ENCODE results near the gene LSS.
"Not testable (repeated sequence)": the region's sequence is repeated elsewhere in the genome, so short reads cannot be mapped to it uniquely, and the experiment has no call there.

The LSS gene

GRCh38 chr21:46206163-46207005 is 22.2 kb downstream of the LSS start:
- no peak for DNase-seq (ENCODE audit: extremely low read depth in 1 of 2, low read depth in 1 of 2)

GRCh38 chr21:46205766-46206162 is 22.8 kb downstream of the LSS start:
- DNase-seq (ENCODE audit: extremely low read depth in 1 of 2, low read depth in 1 of 2): no peak

DNA sequence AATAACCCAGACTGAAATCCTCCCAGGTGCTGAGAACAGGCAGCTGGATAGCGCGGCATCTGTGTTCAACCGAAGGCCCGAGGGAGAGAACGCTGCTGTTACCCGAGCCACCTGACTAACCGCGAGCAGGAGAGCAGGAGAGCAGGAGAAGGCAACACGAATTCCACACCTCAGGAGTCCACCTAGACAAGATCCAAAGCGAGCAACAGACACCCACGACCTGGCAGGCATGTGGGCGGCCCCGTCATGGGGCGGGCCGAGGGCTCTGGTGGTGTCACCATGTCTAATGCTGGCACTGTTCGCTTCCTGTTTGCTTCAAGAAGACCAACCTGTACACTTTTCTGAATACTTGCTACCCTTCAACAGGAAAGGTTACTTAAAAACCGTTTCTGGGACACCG is 23.4 kb downstream of the LSS start:
- no peak for DNase-seq (ENCODE audit: extremely low read depth in 1 of 2, low read depth in 1 of 2)

GRCh38 chr21:46203203-46203600 is 25.4 kb downstream of the LSS start:
- DNase-seq (ENCODE audit: extremely low read depth in 1 of 2, low read depth in 1 of 2): no peak

DNA sequence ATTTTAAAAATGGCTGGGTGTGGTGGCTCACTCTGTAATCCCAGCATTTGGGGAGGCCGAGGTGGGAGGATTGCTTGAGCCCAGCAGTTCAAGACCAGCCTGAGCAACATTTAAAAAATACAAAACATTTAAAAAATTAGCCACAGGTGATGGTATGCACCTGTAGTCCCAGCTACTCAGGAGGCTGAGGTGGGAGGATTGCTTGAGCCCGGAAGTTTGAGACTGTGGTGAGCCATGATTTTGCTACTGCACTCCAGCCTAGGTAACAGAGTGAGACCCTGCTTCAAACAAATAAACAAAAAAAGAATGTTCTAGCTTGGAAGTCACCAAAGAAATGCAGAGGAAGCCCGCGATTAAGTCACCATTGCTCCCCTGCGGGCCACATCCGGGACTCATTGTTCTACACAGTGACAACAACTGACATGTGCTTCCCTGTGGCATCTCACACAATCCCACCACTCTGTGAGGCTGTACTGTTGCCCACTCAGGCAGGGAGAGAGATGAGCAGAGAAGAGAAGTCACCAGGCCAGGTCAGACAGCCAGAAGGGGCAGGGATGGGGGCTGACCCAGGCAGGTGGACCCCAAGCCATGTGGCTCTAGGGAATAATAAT is 25.9 kb downstream of the LSS start:
- no peak for DNase-seq (ENCODE audit: extremely low read depth in 1 of 2, low read depth in 1 of 2)

GRCh38 chr21:46200877-46201803 is 27.4 kb downstream of the LSS start:
- DNase-seq (ENCODE audit: extremely low read depth in 1 of 2, low read depth in 1 of 2): not testable (repeated sequence)

- DNase-seq (ENCODE audit: extremely low read depth in 1 of 2, low read depth in 1 of 2): no peak
These were observed 28.9 kb downstream of the LSS start for GRCh38 chr21:46199436-46200373.

GRCh38 chr21:46196733-46197132 is 31.8 kb downstream of the LSS start:
- DNase-seq (ENCODE audit: extremely low read depth in 1 of 2, low read depth in 1 of 2): no peak

DNA sequence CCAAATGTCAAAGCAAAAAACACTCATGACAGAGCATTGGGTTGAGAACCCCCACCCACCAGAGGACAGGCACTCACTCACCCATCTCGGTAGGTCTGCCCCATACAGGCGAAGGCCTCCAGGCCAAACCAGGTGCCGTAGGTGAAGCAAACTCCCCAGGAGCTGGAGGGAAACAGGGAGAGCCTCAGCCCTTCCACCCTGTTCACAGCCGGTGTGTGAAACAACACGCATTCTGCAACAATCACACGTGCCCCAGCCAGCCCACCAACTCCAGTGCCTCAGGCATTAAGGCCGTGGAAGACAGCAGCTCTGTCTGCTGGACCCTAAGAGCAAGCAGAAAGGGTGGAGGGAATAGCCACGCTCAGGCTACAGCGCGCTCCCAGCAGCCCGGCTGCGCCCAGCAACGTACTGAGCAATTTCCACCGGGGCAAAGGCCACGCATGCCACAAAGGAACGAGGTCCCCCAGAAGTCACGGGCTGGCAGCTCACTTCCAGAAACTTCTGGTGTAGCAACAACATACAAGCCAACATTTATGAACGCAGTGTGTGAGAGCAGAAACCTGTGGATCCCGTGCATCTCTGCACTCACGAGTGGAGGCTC is 32.9 kb downstream of the LSS start:
- DNase-seq (ENCODE audit: extremely low read depth in 1 of 2, low read depth in 1 of 2): no peak

DNA sequence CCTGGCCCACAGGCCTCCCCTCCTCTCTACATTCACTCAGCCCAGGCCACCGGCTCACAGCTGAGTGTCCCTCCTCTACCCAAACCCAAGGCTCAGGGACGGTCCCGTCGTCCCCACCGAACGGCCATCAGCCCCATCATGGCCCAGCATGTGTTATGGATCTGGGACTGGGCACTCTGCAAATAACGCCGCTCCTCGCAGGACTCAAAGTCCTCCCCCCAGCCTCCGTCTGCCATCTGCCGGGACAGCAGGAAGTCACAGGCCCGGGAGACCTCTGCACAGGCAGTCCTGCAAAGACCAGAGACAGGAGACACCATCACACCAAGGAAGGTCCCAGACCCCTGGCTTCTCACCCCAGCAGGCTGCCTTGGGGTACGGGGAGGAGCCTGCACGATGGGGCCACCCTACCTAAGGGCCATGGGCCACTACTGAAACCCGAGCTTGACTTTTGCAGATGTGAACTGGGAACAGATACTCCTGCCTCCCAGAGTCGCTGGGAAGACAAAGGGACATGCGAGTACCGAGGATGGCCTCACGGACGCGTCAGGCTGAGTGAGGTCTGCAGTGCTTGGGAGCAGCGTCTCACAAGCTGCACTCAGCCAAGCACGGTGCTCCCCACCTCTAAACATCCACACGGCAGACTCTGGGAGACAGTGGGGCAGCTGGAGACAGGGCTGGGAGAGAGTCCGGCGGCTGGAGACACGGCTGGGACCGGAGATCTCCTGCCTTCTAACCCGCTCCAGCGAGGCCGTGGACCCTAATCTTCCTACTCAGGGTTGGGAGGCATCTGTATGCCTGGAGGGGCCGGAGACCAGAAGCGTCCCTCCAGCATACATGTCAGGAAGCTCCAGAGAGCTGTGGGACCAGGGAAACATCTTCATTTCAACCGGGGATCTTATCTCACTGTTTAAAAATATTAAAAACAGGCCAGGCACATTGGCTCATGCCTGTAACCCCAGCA is 33.9 kb downstream of the LSS start:
- DNase-seq (ENCODE audit: extremely low read depth in 1 of 2, low read depth in 1 of 2): no peak

GRCh38 chr21:46193829-46194373 is 34.7 kb downstream of the LSS start:
- DNase-seq (ENCODE audit: extremely low read depth in 1 of 2, low read depth in 1 of 2): no peak

GRCh38 chr21:46191686-46192575 is 36.6 kb downstream of the LSS start:
- DNase-seq (ENCODE audit: extremely low read depth in 1 of 2, low read depth in 1 of 2): no peak

DNA sequence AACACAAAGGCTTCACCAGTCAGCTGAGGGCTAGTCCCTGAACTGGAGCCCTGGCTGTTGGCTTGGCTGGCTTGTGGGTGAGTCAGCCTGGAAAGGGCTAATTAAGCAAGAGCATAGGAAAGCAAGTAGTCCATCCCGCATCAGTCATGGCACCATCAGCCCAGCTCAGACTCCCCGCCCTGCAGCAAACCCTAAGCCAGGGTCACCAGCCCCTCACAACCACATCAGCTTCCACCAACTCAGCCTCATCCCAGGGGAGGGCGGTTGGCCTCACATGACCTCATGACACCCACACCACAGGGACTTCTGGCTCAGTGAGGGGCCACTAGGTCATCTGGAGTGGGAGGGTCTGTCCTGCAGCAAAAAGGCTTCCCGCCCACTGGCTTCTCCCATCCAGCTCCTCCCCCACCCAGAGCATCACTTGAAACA is 37.3 kb downstream of the LSS start:
- DNase-seq (ENCODE audit: extremely low read depth in 1 of 2, low read depth in 1 of 2): no peak

DNA sequence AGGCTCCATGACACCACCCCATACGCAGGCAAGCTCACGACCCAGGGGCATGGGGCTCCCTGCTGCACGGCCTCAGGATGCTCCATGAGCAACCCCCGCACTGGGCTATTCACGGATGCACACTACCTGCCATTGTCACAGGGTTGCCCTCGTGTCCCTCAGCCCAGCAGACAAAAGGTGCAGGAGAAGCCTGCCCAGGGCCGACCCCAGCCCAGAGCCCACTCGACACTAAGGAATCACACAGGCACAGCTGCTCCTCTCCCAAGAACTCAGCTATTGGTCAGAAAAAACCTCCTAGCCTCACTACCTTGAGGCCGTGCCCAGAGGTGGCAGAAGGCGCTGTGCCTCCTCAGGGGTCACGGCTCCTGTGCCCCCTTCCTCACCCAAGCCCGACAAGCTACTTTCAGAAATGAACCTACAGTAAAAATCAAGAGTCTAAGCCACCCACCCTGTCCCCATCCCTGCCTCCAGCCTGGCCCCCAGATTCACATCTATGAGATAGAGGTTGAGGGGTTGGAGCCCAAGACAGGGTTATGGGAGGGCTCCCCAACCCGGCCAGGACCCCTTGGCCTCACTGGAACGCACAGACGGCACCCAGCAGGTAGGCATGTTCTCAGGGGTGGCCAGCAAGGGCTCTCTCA is 38.0 kb downstream of the LSS start:
- no peak for DNase-seq (ENCODE audit: extremely low read depth in 1 of 2, low read depth in 1 of 2)

DNA sequence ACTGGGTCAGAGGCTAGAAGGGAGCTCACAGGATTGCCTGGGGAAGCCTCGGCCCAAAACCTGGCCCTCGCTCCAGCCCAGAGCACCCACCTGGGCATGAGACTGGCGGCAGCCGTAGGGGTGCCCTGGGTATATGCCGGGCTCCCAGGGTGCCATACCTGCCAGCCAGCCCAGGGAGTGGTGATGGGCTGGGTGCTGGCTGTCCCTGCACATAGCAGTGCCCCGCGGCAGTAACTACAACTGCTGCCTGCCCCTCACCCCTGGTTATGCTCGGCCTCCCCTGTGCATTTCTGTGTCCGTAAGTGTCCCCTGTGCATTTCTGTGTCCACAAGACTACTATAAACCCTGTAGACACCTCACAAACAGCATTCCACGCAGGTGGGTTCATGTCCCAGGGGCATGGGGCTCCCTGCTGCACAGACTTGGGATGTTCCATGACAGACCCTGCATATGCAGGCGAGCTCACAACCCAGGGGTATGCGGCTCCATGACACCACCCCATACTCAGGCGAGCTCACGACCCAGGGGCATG is 38.5 kb downstream of the LSS start:
- no peak for DNase-seq (ENCODE audit: extremely low read depth in 1 of 2, low read depth in 1 of 2)

DNA sequence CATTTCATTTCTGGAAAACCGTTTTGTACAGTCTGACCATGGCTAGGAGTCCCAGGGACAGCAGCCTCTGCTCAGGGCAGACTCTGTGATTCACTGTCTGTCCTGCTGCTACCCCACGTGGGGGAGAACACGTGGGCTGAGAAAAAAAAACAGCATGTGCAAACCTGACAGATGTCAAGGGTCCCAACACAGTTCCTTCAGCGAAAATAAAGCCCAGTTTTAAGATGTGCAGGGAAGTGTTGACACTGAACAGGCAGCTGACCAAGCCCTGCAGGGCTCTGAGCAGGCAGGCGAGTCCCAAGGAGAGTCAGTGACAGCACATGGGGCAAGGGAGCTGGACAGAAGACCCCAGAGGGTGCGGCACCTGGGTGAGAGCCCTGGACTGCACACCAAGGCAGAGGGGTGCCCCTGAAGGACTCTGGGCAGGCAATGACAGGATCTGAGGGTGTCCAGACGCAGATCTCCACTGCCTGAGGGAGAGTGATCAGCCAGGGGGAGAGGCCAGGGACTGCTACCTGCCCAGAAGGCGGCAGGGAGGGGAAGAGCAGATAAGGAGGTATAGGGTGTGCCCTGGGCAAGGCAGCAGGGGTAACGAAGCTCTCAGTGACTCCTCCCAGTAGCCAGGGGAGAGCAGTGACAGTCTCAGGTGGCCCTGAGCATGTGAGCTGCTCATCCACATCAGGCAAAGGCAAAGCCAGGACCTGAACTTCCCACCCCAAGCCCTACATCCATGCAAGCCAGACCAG is 39.2 kb downstream of the LSS start:
- no peak for DNase-seq (ENCODE audit: extremely low read depth in 1 of 2, low read depth in 1 of 2)

Measured in stimulated activated CD8-positive, alpha-beta memory T cell treated with anti-CD3 and anti-CD28 coated beads, Interleukin-7, amount 100 ng/mL, for 48 hours (primary cell).